IPS DF 4.7 (cell line): ENCODE results near the gene SLC1A7.
"Not testable (repeated sequence)": the region's sequence is repeated elsewhere in the genome, so short reads cannot be mapped to it uniquely, and the experiment has no call there.

Experiments
- DNase-seq: peaks from one replicate; pipeline ENCODE4 v3.0.0-alpha.2; 2013; ENCODE audit warnings: low spot score; ENCODE audit errors: extremely low read depth

Gene SLC1A7

DNA sequence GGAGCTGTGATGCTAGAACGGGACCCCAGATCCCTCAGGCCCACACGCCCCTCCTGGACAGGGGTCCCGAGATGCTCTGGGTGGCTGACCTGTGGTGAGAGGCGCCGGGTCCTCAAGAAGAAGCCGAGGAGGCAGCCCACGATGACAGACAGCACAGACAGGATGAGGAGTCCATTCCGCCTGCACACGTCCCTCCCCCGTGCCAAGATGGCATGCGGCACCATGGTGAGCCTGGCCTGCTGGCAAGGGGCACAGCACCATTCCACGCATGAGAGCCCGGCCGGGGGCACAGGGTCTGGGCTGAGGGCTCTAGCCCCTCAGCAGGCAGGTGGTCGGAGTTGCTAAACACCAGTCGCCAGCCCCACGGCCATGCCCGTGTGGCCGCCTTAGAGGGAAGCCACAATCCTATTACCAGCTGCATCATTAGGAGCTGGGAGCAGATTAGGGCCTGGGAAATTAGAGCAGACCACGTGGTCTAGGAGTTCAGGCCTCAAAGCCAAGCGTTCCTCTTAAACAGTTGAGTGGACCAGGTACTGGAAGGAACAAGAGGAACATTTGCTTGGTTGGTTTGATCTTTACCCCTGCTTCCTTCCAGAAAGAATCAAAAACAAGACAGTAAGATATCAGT is at the start of gene SLC1A7:
TSS of gene SLC1A7 (minus strand) at position 413 of the 628 bp plus-strand sequence. CDS start at position 224, 189 bp downstream.
- no peak for DNase-seq

DNA sequence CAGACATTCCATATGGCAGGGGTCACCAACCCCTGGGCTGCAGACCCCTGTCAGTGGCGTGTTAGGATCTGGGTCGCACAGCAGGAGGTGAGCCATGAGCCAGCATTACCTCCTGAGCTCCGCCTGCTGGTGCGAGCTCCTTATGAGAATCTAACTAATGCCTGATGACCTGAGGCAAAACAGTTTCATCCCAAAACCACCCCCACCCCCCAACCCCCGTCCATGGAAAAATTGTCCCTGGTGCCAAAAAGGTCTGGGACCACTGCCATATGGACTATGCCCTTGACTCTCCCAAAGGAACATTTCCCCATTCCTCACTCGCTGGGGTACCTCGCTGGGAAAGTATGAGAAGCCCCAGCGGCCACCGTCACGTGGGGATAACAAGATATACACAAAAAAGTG is 47.8 kb upstream of the SLC1A7 start:
- no peak for DNase-seq

DNA sequence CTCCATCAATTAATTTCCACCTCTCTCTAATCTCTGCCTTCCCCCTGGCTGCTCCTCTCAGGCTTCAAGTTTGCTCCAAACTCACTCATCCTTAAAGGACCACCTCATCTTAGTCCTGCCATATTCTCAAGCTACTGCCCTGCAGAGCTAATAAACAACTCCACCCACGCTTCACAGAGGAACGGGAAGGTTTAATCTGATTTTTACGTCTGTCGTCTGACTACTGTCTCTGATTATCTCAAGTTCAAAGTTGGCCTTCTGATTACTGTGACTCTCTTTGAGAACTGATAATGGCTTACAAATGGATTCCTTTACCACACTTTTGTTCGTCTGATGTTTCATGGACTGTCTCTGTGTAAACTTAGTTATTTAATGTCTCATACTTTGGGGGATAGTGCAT is 46.6 kb upstream of the SLC1A7 start:
- no peak for DNase-seq

DNA sequence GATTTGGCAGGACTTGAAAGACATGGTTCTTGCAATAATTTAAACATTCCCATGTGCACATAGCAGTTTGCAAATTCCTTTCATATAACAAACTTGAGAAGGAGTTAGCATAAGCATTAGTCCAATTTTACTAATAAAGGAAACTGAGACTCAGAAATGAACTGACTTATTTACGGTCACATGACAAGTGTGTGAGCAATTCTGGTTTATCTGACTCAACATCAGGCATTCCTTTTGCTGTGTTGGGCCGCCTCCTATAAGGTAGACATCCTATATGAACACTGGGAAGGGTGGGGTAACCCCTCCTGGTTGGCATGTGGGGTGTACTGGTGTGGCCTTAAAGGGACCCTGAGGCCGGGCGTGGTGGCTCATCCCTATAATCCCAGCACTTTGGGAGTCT is 45.7 kb upstream of the SLC1A7 start:
- DNase-seq, result no peak

DNA sequence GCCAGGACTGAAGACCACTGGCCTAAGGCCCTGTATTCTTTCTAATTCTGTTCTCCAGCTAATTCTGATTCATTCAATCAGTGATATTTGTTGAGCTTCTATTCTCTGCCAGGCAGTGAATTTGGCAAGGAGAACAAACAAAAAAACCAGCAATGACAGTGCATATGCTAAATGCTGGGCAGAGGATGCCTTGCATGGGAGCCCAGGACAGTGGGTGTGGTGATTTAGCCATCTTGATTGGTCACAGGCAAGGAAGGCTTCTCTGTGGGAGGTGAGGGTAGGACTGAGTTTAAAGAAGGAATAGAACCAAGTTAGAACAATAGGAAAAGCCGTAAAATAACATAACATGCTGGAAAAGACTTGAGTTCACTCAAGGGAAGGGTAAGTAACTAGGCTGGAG is 45.0 kb upstream of the SLC1A7 start:
- DNase-seq, result no peak

DNA sequence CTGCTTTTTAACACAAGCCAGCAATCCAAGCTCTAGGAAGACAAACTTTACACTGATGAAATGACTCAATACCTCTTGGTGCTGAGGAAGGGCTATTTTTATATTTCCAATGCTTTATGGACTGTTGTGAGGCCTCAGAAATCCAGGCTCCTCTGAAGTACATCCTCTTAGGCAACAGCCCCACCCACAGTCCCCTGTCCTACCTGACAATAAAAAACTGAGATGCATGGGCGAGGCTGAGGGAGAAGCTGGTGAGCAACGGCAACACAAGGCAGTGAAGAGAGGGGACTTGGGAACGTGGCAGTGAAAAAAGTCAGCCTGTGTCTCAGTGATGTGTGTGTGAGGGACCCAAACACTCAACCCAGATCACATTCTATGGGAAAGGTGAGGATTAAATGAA is 44.1 kb upstream of the SLC1A7 start:
- DNase-seq, result no peak

DNA sequence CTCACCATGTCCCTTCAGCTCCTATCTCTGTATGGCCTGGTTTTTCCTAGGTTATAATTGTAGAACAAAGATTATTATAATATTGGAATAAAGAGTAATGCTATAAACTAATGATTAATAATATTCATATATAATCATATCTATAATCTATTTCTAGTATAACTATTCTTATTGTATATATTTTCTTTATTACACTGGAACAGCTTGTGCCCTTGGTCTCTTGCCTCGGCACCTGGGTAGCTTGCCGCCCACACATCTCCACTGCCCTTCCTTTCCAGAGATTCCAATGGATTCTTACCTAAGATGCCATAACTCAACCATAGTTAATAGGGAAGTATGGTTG is 43.5 kb upstream of the SLC1A7 start:
- not testable (repeated sequence) for DNase-seq

DNA sequence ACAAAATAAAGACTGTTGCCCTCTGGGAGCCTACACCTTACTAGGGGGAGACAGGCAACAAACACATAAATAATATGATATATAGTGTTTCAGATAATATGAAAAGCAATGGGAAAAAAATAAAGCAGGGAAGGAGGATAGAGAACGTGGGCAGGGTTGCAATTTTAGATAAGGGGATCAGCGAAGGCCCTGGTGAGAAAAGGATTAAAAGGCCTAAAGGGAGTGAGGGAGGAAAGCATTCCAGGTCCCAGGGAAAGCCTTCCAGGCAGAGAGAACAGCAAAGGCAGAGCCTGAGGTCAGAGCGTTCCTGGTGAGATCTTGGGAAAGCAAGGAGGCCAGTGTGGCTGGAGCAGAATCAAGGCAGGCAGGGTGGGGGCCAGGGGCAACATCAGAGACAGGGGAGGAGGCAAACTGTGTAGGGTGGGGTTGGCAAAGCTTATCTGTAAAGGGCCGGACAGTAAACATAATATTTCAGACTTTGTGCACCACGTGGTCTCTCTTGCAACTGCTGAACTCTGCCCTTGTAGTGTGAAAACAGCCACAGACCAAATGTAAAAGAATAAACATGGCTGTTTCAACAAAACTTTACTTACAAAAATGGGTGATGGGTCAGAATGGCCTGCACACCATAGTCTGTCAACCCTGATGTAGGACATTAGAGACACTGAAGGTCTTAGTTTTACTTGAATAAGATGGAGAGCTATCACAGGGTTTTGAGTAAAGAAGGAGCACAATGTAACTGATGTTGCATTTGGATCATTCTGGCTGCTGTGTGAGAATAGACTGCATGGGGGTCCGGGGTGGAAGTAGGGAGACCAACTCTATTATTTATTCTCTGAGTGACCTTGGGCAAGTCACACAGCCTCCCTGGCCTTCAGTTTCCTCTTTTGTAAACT is 40.9 kb upstream of the SLC1A7 start:
- no peak for DNase-seq

DNA sequence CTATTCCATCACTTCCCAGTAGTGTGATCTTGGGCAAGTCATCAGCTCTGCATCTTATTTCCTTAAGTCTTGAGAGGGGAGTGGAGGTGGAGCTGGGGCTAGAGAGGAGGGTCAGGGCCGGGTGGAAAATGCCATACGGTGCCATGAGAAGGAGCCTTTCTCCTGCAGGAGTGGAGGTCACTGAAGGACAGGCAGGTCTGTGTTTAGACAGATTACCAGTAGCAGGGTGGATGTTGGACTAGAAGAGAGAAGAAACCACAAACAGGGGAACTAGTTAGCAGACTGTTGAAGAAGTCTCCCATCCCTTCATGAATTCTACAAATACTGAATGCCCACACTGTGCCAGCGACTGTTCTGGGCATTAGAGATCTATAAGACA is 40.3 kb upstream of the SLC1A7 start:
- DNase-seq, result no peak

DNA sequence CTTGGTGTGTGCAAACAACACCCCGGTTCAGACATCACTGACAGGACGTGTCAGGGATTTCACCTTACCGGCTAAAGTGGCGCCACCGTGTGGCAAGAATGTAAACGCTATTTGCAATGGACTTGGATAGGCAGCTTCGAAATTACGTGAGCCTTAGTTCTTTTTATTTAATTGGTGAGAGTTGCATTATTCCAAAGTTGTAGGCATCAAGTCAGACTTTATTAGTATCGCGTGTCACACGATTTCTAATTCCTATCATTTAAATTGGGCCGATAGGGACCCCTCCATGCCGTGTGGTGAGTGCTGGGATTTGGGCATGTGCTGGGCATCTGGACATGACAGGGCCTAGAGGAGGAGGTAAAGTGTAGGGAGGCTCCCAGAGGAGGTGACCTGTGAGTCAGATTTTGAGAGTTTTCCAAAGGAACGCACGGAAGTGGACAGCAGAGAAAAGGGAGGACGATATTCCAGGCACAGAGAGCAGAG is 39.7 kb upstream of the SLC1A7 start:
- DNase-seq, result peak; percentile 74

DNA sequence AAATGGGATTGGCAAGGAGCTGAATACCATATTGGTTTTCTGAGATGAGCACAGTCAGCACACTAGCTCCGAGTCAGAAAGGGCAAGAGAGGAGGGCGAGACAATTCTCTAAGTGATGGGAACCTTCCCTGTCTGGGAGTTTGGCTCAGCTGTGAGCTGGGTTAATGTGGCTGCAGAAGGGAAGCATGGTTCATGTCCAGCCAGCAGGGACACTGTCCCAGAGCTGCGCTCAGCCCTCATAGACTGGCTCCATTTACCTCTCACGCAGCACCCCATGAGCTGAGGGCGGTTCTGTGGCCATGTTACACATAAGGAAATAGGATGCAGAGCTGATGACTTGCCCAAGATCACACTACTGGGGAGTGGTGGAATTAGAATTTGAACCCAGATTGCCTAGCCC is 38.5 kb upstream of the SLC1A7 start:
- DNase-seq, result no peak

DNA sequence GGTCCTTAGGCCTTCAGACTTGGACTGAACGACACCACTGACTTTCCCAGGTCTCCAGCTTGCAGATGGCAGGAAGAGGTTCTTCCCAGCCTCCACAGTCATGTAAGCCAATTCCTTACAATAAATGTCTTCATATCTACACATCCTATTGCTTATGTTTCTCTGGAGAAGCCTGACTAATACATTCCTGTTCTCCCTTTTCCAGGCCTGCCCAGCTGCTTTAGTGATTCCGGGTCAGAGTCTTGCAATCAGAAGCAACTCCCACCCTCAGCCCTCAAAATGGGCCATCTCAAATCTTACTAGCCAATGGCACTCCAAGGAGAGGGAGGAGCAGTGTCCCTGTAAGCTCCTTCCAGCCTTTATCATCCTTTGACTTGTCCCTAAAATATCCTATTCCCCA is 37.8 kb upstream of the SLC1A7 start:
- no peak for DNase-seq

DNA sequence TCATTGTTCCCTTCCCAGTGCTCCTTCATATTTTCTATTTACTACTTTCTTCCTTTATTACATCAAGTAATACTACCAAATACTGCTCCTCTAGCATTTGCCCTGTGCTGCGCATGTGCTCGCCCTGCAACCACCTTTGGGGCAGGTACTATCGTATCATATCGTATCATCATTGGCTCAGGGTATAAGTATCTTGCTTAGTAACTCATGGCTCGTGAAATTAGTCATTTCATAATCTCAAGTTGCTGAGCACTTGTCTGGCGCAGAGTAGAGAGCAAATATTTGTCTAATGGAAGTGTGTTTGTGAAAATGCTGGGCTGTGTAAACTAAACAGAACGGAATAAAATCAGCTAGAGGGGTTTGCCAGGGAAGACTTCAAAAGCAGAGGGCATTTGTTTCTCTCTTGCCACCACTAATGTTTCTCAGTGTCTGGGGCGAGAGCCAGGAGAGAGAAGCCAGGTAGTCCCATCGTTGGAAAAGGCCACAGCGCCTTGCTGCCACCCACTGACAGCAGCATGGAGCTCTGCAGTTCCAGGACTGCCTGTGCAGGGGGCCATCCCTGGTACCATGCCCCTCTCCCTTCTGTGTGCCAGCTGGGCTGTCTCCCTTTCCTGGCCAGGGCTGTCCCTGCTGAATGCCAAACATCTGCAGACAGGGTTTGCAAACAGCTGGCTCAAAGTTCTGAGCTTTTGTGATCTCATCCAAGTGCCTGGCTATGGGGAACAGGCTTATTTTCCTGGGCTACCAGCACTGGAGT is 34.2 kb upstream of the SLC1A7 start:
- no peak for DNase-seq

DNA sequence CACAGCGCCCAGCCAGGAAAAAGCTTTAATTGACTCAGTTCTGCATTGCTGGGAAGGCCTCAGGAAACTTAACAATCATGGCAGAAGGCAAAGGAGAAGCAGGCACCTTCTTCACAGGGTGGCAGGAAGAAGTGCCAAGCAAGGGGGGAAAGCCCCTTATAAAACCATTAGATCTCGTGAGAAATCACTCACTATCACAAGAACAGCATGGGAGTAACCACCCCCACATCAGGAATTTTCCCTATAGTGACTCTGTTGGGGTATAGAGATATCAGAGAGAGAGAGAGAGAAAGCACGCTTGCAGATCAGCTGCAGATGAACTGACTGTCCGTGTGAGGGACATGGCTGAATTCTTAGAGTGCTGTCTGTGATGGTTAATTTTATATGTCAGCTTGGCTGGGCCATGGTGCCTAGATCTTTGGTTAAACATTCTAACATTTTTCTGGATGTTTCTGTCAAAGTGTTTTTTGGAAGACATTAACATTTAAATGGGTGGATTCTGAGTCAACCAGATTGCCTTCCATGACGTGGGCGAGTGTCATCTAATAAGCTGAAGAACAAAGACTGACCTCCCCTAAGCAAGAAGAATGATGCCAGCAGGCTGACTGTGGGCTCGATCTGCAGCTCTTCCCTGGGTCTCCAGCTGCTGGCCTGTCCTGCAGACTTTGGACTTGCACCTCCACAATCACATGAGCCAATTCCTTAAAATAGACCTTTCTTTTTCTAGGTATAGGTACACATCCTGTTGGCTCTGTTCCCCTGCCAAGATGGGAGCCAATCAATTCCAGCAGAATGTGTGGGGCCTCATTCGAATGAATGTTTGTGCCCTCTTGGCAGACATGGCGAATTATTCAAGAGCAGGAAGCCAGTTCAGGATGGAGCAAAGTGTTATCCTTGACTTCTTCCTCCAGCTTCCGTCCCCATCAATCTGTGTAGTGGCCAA is 32.8 kb upstream of the SLC1A7 start:
- DNase-seq, result no peak

DNA sequence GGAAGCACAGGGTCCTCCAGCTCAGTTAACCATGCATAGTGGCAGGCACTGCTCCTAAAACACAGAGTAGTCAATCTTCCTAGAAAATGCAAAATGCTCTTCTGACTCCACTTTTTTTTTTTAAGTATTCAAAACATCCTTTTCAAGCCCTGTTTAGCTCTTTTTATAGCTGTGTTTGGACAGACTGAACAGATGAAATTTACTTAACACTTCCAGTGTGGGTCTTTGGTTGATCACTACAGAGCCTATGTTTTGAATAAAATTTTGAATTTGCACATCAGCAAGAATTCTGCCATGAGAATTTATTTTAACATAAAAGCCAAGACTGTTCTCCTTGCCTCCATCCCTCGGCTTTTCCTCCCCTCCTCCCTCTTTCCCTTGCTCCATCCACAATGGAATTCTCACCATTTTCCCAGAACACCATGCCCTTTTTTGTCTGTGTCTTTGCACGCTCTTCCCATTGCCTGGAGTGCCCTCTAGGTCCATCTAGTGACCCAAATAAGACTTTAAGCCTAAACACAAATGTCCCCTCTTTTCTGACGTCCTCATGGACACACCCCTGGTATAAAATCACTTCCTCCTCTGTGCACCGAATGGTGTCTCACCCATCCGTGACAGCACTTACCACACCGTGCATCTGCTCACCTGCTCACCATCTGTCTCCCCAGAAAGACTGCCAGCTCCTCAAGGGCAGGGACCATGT is 30.1 kb upstream of the SLC1A7 start:
- no peak for DNase-seq

DNA sequence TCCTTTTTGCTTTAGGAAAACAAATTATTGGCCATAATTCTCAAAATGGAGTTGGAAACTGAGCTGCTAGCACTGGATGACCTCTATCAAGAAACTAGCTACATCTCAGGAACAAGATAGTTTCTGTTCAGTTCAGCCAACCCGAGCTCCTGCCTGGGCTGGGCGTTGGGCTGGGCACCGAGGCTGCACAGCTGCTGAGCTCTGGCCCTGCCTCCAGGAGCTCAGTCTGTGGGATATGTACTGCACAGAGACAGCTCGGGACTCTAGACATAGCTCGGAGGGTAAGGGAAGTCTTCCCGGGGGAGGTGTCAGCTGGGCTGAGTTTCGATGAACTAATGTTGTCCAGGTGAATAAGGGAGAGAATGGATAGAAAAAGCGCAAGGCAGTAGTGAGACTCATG is 24.5 kb upstream of the SLC1A7 start:
- DNase-seq, result no peak

DNA sequence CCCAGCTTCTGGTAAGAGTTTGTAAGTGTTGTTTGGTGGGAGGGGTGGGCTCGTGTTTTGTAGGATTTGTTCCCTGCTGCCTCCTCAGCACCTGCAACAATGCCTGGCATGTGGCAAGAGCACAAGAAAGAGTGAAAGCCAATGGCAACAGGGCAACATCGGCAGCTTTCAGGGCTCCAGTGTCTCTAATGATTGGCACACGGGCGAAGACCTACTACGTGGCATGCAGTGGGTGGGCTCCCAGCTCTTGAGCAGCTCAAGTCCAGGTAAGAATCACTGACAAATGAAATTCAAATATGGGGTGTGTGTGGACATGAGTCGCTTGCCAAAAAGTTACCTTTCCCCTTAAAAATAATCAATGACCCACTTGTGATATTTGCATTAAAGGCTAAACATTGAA is 23.9 kb upstream of the SLC1A7 start:
- no peak for DNase-seq

DNA sequence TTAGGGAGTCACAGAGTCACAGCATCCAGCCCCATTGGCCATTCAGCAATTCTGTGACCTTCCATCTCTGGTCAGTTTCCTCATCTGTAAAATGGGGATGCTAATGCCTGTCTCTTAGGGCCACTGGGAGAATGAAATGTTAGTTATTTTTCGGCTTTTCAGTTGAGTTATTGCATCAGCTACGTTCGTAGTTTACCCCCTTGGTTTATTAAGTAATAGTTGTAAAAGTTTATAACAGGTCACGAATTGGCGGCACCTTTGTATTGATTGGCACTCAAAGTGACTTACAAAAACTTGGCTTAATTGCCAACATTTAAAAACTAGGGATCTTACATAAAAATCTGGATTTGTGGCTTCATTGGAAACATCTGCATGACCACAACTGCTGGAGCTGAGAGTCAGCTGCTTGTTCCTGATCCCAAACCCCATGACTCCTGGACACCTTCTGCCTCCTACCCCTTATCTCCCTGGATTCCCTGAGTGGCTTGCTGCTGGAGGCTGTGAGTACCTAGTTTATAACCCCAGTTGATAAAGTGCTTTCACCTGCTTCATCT is 23.0 kb upstream of the SLC1A7 start:
- DNase-seq, result no peak

DNA sequence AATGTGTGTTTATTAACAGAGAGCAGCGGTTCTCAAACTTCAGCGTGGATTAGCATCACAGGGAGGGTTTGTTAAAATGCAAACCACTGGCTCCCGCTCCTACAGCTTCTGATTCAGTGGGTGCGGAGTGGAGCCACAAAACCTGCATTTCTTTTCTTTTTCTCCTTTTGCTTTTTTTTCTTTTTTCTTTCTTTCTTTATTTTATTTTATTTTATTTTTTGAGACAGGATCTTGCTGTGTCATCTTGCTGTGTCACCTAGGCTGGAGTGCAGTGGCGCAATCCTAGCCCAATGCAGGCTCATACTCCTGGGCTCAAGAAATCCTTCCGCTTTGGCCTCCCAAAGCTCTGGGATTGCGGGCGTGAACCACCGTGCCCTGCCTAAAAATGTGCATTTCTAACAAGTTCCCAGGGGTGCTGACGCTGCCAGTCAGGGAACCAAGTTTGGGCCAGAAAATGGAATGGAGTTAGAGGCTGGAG is 20.9 kb upstream of the SLC1A7 start:
- no peak for DNase-seq

DNA sequence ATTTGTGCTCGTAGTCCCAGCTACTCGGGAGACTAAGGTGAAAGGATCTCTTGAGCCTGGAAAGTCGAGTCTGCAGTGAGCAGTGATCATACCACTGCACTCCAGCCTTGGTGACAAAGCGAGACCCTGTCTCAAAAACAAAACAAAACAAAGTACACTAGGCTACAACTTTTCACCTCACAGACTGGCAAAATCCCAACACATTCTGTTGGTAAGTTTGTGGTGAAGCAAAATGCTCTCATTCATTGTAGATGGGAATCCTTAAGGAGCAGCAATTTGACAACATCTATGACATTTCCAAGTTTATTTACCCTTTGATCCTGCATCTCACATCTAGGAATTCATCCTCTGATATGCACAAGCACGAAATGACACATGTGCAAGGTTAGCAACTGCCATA is 20.2 kb upstream of the SLC1A7 start:
- no peak for DNase-seq
